NT2/D1 (cell line): ENCODE measurements around the gene DMC1.
"Not testable (repeated sequence)": the region's sequence is repeated elsewhere in the genome, so short reads cannot be mapped to it uniquely, and the experiment has no call there.

Source experiments
- DNase-seq: peaks from one replicate; pipeline ENCODE4 v3.0.0-alpha.2; 2011; ENCODE audit warnings: low read depth, low spot score
- H3K27me3 ChIP-seq: 2 replicates; pipeline ENCODE4 v1.6.0; 2011; ENCODE audit warnings: mild to moderate bottlenecking; ENCODE audit not compliant: insufficient read length, insufficient read depth
- H3K36me3 ChIP-seq: 2 replicates; pipeline ENCODE4 v1.6.1; 2011; ENCODE audit warnings: mild to moderate bottlenecking, low read length, mixed read lengths; ENCODE audit not compliant: insufficient read depth, insufficient read length
- H3K4me1 ChIP-seq: 2 replicates; pipeline ENCODE4 v1.5.1; 2011; ENCODE audit not compliant: insufficient read depth, insufficient read length
- H3K4me3 ChIP-seq: 2 replicates; pipeline ENCODE4 v1.5.1; 2011; ENCODE audit warnings: low read depth; ENCODE audit not compliant: insufficient read length
- H3K9ac ChIP-seq: 2 replicates; pipeline ENCODE4 v1.6.0; 2011; ENCODE audit warnings: low read depth; ENCODE audit not compliant: insufficient read length
- H3K9me3 ChIP-seq: 2 replicates; pipeline ENCODE4 v1.5.1; 2011; ENCODE audit warnings: mild to moderate bottlenecking, low read length; ENCODE audit not compliant: insufficient read depth
- SUZ12 ChIP-seq: IDR thresholded peaks from 2 replicates; pipeline ENCODE4 v1.6.1; 2011; ENCODE audit not compliant: insufficient read length, insufficient read depth; ENCODE audit errors: extremely low read depth
- YY1 ChIP-seq: IDR thresholded peaks from 2 replicates; pipeline ENCODE4 v1.6.1; 2011; ENCODE audit not compliant: insufficient read length, insufficient read depth
- ZNF274 ChIP-seq: IDR thresholded peaks from 2 replicates; pipeline ENCODE4 v1.6.1; 2011; ENCODE audit warnings: mild to moderate bottlenecking, low read depth, low read length

The DMC1 gene

GRCh38 chr22:38477585-38477984, 92.4 kb downstream of the DMC1 start:
- Histone ChIP-seq H3K4me3 (no peak overlapping the region), H3K9me3 (no peaks in the 10 kb centered on the region), H3K4me1 (peaks cover 4% of the 10 kb centered on the region), H3K27me3 (no peaks in the 10 kb centered on the region), H3K36me3 (peaks cover 35% of the 10 kb centered on the region), H3K9ac (no peak overlapping the region)
- DNase-seq, result no peak
- TF ChIP-seq ZNF274 (no peak), SUZ12 (no peak), YY1 (no peak)

- DNase-seq, result no peak
These were observed 95.9 kb downstream of the DMC1 start for GRCh38 chr22:38474003-38474607.

GRCh38 chr22:38471237-38471636, 98.7 kb downstream of the DMC1 start:
- no peaks in the 10 kb centered on the region for H3K9me3 ChIP-seq
- H3K9ac ChIP-seq, result peak overlapping the region; percentile 10
- no peak for DNase-seq
- H3K4me1 ChIP-seq, result peaks cover 18% of the 10 kb centered on the region
- no peak overlapping the region for H3K4me3 ChIP-seq
- no peak for TF ChIP-seq ZNF274
- no peak for TF ChIP-seq SUZ12
- no peak for TF ChIP-seq YY1
- no peaks in the 10 kb centered on the region for H3K36me3 ChIP-seq
- peaks cover 14% of the 10 kb centered on the region for H3K27me3 ChIP-seq

More at GRCh38 chr22:38474003-38474607, 95.9 kb downstream of the DMC1 start:
- H3K9me3 ChIP-seq, result no peaks in the 10 kb centered on the region
- no peak for TF ChIP-seq YY1
- no peak for TF ChIP-seq ZNF274
- TF ChIP-seq SUZ12, result no peak
- H3K27me3 ChIP-seq, result no peaks in the 10 kb centered on the region
- H3K36me3 ChIP-seq, result peaks cover 8% of the 10 kb centered on the region
- peaks cover 7% of the 10 kb centered on the region for H3K4me1 ChIP-seq
- no peak overlapping the region for H3K4me3 ChIP-seq
- H3K9ac ChIP-seq, result no peak overlapping the region

GRCh38 chr22:38470179-38470578, 99.8 kb downstream of the DMC1 start:
- DNase-seq, H3K36me3 ChIP-seq, H3K9me3 ChIP-seq, H3K9ac ChIP-seq, H3K4me3 ChIP-seq: not testable (repeated sequence)
- peaks cover 22% of the 10 kb centered on the region for H3K27me3 ChIP-seq
- H3K4me1 ChIP-seq, result peaks cover 22% of the 10 kb centered on the region

GRCh38 chr22:38469306-38469781, 100.6 kb downstream of the DMC1 start:
- no peak overlapping the region for H3K4me3 ChIP-seq
- DNase-seq, result no peak
- no peak overlapping the region for H3K9ac ChIP-seq
- peaks cover 22% of the 10 kb centered on the region for H3K27me3 ChIP-seq
- H3K9me3 ChIP-seq, result no peaks in the 10 kb centered on the region
- no peak for TF ChIP-seq ZNF274
- TF ChIP-seq YY1, result no peak
- TF ChIP-seq SUZ12, result no peak
- H3K36me3 ChIP-seq, result no peaks in the 10 kb centered on the region
- peaks cover 19% of the 10 kb centered on the region for H3K4me1 ChIP-seq
